NOMO-1 (cell line): ENCODE measurements around the gene KIF5C.
"Not testable (repeated sequence)": the region's sequence is repeated elsewhere in the genome, so short reads cannot be mapped to it uniquely, and the experiment has no call there.

Experiments
- DNase-seq, 2 experiments: peaks; one replicate each; lab custom pipeline; 2025; ENCODE audit not compliant: unreplicated experiment in 2 of 2; lab: John Stamatoyannopoulos, UW

Gene KIF5C

GRCh38 chr2:148959745-148960144, 84.7 kb downstream of the KIF5C start:
- no peak for DNase-seq

GRCh38 chr2:148960483-148960882, 85.5 kb downstream of the KIF5C start:
- no peak for DNase-seq

- DNase-seq, result no peak
These were observed 88.4 kb downstream of the KIF5C start for GRCh38 chr2:148963461-148963860.

GRCh38 chr2:148965623-148966437, 90.8 kb downstream of the KIF5C start:
- peak; percentile 87 to 98 for DNase-seq

DNA sequence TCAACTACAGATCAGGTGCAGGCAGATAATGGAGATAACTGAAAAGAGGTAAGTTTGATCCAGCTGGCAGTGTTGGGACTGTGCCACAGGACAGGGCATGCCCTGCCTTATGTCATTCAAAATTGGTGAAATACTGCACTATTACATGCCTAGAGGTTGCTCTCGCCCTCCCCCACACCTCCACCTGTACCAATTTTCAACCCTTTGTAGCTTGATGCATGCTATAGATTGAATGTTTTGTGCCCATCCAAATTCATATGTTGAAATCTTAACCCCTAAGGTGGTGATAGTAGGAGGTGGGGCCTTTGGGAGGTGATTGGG, 91.4 kb downstream of the KIF5C start:
- DNase-seq, result no peak

DNA sequence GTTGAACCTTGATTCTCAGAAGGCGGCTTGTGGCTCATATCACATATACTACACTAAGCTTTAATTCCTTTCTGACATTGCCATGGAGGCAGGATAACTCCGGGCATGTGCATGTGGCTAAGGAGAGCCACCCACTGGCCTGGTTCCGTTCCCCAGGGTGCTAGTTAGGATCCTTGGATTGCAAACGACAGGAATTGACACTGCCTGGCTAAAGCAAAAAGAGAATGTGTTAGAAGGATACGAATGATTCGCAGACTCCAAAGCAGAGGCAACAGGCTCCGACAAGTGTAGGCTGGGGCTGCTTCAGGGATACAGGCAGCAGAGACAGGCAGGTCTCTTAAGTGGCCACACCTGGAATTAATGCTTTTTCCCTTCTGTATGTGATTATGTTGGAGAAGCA, 92.0 kb downstream of the KIF5C start:
- DNase-seq, result no peak

DNA sequence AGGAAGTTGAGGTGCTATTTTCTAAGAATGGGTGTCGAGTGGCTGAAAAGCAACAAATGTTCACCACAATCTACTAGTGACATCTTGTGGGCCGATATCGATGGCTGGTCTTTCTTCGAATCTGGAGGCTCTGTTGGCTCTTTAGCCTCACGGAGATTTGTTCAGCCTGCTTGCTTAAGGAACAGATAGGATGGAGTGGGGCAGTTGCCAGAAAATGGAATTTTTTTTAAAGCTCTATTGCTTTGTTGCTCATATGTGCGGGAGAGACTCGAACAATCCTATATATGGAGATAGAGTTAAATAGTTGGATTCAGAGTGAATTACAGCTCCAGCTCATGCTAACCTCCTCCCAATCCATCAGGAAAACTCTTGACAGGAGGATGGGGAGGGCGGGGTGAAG, 92.6 kb downstream of the KIF5C start:
- no peak for DNase-seq

DNA sequence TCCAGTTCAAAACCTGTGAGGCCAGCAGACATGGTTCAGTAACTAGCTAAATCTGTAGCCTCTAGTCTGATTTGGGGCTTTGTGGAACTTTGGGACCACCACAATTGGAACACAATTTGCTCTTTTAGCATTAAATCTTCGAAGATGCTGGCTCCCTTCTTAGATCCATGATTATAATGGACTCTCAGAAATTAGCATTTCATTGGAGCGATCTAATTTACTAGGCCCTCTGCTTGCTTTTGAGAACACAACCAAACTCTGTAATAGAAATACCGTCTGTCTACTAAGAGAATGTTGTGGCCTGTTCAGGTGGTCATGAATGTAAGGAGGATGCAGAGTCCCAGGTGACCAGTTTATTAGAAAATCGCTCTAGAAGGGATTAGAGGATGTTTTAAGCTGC, 93.3 kb downstream of the KIF5C start:
- DNase-seq, result no peak

DNA sequence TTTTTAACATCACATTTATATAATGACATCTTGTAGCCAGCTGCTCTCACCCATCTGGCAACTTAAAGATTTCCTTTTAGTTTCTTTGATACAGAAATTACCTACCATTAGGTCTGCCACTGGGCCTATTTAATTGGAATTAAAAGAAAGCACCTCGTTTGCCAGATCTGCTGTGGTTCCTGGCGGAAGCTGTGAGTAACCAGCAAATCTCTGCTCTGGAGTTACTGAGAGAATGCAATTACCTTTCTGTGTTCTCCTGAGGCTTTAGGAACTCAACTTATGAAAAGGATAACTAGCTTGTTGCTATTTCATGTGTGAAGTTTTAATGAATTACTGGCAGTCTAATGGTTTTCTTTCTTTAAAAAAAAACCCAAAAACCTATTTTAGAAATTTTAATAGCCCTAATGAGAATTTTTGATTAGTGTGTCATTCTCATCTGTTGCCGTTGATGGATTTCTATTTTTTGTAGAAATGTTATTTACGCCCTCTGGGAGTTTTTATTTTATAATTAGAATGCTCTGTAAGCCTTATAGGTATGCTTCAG, 93.8 kb downstream of the KIF5C start:
- DNase-seq, result no peak

GRCh38 chr2:148969659-148970061, 94.6 kb downstream of the KIF5C start:
- no peak for DNase-seq

DNA sequence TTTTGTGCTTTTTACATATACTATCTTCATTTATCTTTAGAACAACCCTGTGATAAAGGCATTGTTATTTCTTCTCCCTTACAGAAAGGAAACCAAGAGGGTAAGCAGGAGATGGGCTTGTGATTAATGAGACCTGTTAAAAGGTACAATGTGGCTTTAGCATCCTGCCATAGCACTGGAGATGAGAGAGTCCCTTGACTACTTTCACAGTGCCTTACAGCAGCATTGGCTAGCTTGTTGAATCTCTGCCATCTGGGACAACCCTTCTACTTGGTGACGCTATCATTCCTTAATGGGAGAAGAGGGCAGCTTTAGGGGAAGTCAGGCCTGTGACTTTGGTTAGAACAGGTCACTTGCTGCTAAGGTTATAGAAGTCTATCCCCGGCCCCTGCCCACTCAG, 95.4 kb downstream of the KIF5C start:
- DNase-seq, result no peak

DNA sequence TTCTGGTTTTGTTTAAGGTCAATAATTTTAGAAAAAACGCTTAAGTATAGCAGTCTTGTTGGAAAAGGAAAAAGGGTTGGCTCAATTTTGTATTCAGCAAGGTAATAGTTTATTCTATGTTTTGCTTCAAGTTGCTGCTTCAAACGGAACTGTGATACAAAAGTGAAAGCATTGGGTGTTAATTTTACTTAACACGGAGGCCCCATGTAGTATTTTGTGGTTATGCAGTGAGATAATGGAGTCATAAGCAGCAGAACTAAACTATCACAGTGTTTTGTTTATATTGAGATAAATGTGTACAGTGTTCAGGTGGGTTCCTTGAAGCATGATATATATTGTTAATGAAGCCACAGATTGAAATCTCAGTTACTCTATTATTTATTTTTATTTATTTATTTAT, 96.5 kb downstream of the KIF5C start:
- DNase-seq, result peak in 1 of 2 experiments; percentile 41

DNA sequence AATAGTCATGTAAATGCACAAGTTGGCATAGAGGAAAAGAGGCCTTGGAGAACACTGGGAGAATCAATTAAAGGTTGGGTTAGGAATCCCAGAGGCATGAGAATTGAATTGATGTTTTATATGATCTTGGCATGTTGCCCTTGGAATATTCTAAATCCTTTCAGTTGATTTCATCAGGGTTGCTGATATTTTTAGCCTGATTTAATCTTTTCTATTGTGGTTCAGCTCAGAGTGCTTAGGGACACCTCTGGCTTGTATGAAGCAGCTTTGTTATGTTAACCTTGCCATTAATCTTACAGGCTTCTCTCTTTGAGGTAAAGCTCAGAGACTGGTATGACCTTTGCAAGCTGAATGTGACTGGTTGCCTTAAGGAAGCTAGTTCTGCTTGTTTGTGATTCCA, 99.1 kb downstream of the KIF5C start:
- no peak for DNase-seq

DNA sequence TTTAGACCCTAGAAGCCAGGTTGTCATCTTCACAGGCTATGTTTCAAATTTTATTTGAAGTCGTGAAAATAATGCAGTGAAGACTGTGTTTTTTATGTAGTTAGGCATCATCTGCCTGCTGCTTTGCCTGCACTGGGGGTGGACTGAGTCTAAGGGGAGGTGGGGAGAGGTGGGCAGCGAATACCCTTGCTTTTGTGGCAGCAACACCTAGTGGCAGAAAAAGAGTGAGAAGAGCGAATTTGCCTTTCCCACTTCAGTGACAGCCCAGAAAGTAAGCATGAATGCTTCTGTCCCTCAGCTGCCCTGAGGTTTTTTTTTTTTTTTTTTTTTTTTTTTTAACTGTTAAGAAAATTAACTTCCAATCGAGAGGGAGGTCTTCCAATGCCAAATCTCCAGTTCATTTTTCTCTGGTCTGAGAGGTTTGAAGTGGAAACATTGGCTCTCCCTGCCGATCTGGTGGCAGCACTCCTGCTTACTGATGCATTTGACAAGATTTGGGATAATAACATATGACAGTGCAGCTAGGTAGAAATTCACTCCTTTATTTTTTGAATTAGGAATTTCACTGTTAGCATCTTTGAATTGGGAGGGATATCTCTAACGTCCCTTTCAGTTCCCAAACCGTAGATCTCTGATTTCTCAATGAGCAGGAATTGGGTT, 103.1 kb downstream of the KIF5C start:
- no peak for DNase-seq

- DNase-seq, result no peak
These were observed 103.7 kb downstream of the KIF5C start for GRCh38 chr2:148978706-148979105.

DNA sequence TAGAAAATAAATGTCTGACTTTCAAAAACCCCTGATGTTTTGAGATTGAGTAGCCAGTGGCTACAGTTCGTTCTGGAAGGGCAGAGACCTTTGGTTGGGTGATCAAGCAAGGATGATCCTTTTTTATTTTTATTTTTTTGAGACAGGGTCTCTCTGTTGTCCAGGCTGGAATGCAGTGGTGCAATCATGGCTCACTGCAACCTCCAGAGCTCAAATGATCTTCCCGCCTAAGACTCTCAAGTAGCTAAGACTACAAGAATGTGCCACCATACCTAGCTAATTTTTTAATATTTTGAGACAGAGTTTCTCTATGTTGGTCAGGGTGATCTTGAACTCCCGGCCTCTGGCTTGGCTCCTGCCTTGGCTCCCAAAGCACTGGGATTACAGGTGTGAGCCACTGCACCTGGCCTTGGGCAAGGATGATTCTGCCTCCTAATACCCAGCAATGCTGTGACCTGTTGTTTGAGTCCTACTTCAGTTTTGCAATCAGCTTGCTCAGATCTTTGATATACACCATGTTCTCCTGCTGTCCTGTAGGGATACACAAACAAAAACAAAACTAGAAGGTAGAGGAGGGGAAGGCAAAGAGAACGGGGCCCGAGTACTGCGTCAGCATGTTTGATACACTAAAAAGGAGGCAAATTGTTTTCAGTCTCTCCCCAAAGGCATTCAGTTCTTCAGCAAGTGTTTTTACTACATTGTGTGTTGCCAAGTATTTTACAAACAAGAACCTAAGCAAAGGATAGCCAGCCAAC, 104.3 kb downstream of the KIF5C start:
- no peak for DNase-seq

DNA sequence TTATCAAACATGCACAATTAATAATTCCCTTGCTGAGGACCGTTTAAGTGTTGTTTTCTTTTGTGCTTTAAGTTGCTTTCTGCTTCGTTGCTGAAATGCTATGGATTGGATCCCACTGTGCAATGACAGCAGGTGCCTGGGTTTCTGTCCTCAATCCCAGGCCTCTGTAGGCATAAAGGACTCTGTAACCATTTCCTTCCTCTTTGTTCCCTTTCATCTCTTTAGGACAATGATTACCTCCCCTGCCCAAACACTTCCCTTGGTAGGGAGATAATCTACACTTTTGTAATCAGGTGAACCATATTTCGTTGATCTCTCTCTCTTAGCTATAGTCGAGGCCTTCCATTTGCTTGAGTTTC, 104.9 kb downstream of the KIF5C start:
- DNase-seq, result no peak

DNA sequence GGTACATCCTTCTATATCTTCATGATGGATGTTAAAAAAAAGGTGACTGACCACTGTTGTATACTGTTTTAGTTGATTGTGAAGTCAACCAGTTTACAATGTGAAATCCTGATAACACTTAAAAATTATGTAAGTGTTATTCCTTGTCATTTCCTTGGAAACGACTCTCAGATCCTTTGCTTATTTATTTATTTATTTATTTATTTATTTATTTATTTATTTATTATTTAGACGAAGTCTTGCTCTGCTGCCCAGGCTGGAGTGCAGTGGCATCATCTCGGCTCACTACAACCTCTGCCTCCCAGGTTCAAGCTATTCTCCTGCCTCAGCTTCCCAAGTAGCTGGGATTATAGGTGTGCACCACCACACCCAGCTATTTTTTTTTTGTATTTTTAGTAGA, 105.5 kb downstream of the KIF5C start:
- DNase-seq, result not testable (repeated sequence)

- DNase-seq, result no peak
These were observed 106.3 kb downstream of the KIF5C start for GRCh38 chr2:148981324-148981723.

GRCh38 chr2:148981781-148982180, 106.8 kb downstream of the KIF5C start:
- no peak for DNase-seq

GRCh38 chr2:148982282-148982681, 107.3 kb downstream of the KIF5C start:
- DNase-seq, result no peak

GRCh38 chr2:148983896-148984295, 108.9 kb downstream of the KIF5C start:
- DNase-seq, result no peak
